ENCODE results near the gene HCST.

DNA sequence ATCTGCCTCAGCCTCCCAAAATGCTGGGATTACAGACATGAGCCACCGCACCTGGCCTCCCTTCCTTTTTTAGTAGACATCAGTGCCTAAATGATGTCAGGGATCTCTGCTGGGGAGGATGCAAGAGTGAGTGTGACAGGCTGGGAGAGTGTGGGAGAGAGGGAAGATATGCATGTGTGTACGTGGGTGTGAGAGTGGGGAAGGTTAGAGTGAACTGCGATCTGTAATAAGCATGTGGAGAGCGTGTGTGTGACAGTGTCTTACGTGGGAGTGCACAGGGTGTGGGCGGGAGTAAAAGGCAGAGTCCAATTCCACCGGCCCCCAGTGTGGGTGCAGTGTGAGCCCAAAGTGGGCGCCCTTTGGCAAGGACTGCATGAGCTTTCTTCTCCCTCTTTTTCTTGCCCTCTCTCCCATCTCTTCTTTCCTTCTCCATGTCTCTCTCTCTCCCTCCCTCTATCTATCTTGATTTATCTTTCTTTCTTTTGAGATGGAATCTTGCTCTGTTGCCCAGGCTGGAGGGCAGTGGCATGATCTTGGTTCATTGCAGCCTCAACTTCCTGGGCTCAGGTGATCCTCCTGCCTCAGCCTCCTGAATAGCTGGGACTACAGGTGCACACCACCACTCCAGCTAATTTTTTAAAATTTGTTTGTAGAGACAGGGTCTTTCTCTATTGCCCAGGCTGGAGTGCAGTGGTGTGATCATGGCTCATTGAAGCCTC is 49.1 kb upstream of the HCST start:
- TF ChIP-seq POLR2A (IDR thresholded peaks at IDR 0.05), result no peak
- TF ChIP-seq, protein P1, sequence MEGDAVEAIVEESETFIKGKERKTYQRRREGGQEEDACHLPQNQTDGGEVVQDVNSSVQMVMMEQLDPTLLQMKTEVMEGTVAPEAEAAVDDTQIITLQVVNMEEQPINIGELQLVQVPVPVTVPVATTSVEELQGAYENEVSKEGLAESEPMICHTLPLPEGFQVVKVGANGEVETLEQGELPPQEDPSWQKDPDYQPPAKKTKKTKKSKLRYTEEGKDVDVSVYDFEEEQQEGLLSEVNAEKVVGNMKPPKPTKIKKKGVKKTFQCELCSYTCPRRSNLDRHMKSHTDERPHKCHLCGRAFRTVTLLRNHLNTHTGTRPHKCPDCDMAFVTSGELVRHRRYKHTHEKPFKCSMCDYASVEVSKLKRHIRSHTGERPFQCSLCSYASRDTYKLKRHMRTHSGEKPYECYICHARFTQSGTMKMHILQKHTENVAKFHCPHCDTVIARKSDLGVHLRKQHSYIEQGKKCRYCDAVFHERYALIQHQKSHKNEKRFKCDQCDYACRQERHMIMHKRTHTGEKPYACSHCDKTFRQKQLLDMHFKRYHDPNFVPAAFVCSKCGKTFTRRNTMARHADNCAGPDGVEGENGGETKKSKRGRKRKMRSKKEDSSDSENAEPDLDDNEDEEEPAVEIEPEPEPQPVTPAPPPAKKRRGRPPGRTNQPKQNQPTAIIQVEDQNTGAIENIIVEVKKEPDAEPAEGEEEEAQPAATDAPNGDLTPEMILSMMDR (IDR thresholded peaks at IDR 0.05), result no peak
